Astrocyte of the spinal cord (primary cell): Measurements from ENCODE around the gene FAM240B.

Experiments used
- DNase-seq: peaks from one replicate; pipeline ENCODE4 v3.0.0; 2011; ENCODE audit warnings: low read depth, low spot score
- H3K4me3 ChIP-seq: 2 replicates; pipeline ENCODE4 v1.5.1; 2011; ENCODE audit warnings: low read depth, mild to moderate bottlenecking, low read length, moderate library complexity
- in situ Hi-C: cut with HindIII; loops from 2 replicates; pipeline ENCODE4 v1.10.0; 2017; ENCODE audit warnings: low sequenced_read_pairs
- TF ChIP-seq, protein P1 (sequence below): IDR thresholded peaks from 2 replicates; pipeline ENCODE4 v1.5.1; 2012; ENCODE audit warnings: low read depth, mild to moderate bottlenecking, low read length, inconsistent platforms

The FAM240B gene

DNA sequence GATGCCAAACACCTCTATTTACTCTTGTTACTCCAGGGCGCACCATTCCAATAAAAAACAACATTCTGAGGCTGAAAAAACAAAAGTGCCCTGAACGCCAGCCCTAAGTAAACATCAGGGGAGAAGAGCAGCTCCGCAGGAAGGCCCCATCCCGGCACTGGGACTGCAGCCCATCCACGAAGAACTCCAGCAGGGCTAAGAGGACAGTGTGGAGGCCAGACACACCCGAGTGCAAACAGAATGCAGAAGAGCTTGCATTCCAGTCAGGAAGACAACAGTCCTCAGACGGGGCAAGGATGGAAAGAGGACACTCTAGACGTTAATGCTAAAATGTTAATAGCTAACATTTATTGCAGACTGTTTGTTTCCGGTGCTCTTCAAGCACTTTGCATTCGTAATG, 33.0 kb downstream of the FAM240B start:
- DNase-seq, result peak; percentile 17
- TF ChIP-seq, protein P1, sequence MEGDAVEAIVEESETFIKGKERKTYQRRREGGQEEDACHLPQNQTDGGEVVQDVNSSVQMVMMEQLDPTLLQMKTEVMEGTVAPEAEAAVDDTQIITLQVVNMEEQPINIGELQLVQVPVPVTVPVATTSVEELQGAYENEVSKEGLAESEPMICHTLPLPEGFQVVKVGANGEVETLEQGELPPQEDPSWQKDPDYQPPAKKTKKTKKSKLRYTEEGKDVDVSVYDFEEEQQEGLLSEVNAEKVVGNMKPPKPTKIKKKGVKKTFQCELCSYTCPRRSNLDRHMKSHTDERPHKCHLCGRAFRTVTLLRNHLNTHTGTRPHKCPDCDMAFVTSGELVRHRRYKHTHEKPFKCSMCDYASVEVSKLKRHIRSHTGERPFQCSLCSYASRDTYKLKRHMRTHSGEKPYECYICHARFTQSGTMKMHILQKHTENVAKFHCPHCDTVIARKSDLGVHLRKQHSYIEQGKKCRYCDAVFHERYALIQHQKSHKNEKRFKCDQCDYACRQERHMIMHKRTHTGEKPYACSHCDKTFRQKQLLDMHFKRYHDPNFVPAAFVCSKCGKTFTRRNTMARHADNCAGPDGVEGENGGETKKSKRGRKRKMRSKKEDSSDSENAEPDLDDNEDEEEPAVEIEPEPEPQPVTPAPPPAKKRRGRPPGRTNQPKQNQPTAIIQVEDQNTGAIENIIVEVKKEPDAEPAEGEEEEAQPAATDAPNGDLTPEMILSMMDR, result no peak
- in situ Hi-C loops, result no loop called here
- H3K4me3 ChIP-seq, result no peak overlapping the region

DNA sequence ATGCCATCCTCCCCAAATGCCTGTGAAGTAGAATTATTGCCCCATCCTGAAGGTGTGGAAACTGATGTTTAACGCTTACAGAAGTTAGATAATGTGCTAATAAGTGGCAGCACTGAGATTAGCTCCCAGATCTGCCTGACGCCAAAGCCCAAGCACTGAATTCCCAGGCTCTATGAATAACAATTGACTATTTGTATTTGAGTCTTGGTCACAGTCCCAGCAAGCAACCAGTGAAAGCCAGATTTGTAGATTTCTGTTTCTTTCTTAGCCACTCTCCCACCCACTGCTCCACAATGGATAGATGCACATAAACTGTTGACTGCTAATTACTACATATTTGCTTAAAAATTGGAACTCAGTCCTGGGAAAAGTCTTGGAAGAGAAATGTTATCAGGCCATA, 34.4 kb downstream of the FAM240B start:
- no peak for DNase-seq
- no peak overlapping the region for H3K4me3 ChIP-seq
- TF ChIP-seq, protein P1, result no peak
- in situ Hi-C loops, result no loop called here

DNA sequence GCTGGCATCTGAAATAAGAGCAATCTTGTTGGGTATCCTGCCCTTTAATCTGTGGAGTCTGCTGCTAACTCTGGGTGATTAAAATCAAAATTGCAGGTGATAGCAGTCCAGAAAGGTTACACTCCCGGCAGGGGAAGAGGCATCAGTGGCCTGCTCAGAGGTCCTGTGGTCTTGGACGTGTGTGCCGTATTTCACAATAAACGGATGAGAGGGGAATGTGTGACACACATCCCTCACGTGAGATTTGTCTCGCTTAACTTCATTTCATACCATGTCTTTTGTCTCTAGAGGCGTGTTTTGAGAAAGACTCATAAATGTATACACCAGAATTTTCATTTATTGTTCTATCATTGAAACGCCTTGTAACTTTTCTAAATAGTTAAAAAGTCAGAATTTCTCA, 36.6 kb downstream of the FAM240B start:
- no peak for DNase-seq
- TF ChIP-seq, protein P1, result no peak
- no peak overlapping the region for H3K4me3 ChIP-seq
- in situ Hi-C loops, result no loop called here

DNA sequence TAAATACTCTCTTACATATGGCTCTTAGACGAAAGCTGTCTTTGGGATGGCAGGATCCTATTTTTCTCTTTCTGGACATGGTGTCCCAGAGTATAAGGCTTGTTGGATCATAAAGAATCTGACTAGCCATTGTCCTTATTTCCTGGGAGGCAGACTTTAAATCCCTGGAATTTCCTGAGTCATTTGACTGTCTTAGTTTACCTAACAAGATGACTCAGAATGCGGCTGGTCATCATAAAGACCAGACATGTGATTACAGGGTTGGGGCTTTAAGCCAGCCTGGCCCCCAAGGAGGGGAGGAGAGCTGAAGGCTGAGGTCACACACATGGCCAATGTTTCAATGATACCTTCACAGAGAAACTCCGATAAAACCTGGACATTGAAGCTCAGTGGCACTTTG, 37.2 kb downstream of the FAM240B start:
- in situ Hi-C loops, result no loop called here
- peak; percentile 91 for DNase-seq
- TF ChIP-seq, protein P1, result no peak
- no peak overlapping the region for H3K4me3 ChIP-seq

DNA sequence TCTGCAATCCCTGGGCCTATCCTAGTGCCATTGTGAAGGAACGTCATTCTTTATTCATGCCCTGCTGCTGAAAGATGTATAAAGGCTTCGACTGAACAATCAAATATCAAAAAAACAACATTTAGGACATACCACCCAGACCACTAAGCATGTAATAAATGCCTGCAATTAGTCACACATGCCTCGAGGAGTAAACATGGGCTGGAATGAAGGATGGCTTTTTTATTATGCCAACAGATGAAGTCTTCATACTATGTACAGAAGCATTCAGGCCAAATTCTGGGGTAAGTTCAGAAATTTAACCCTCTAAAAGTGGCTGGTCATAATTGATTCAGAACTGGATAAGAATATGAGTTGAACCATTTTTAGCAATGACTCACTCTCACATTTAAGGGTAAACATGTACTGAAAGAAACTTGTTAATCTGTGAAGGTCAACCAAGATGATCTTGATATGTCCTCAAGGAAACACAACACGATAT, 38.1 kb downstream of the FAM240B start:
- peak; percentile 84 for DNase-seq
- TF ChIP-seq, protein P1, result no peak
- H3K4me3 ChIP-seq, result no peak overlapping the region
- in situ Hi-C loops, result no loop called here

DNA sequence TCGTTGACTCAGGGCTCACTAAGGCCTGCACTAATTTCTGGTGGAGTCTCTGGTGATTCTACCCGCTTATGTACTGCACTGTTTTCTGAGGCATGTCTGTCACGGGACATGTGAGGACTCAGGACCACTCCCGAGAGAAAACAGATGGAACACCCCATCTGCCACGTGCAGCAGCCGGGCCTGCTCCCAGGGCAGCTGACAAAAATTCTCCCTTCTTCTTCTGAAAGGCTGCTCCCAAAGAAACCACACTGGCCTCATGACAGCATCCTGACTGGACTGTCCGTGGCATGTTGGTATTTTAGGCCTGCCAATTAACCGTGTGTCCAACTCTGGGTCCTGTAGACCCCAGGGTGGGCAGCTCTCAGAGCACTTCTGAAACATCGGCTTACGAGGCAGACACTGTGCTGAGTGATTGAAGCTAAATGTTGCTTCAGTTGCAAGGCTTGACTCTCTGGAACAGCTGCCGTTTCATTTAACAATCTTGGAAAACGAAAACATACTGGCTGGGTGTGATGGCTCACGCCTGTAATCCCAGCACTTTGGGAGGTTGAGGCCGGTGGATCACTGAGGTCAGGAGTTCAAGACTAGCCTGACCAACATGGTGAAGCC, 39.0 kb downstream of the FAM240B start:
- in situ Hi-C loops, result no loop called here
- TF ChIP-seq, protein P1, result no peak
- DNase-seq, result no peak
- no peak overlapping the region for H3K4me3 ChIP-seq
